Fibroblast of lung (primary cell): Measurements from ENCODE around the gene PSD2. TPM values are rescaled to one million over a fixed set of nuclear protein-coding genes. Genes with fewer than 3 reads are reported as not detected.

Experiments used
- DNase-seq, 2 donors: peaks; one replicate each; pipeline versions ENCODE4 v3.0.0 to v3.0.0-alpha.2; 2010; ENCODE audit warnings: low read depth in 2 of 2
- H2AFZ ChIP-seq: 2 replicates; pipeline ENCODE4 v1.5.1; 2012; ENCODE audit warnings: low read length, control low read depth, inconsistent platforms
- H3K27ac ChIP-seq: 2 replicates; pipeline ENCODE4 v1.5.1; 2011; ENCODE audit warnings: low read length, control low read depth; ENCODE audit not compliant: insufficient read depth
- H3K27me3 ChIP-seq: 2 replicates; pipeline ENCODE4 v1.5.1; 2011; ENCODE audit warnings: mild to moderate bottlenecking, low read length; ENCODE audit not compliant: control insufficient read depth, insufficient read depth
- H3K36me3 ChIP-seq: 2 replicates; pipeline ENCODE4 v1.5.1; 2011; ENCODE audit warnings: low read length; ENCODE audit not compliant: control insufficient read depth, insufficient read depth
- H3K4me1 ChIP-seq: 2 replicates; pipeline ENCODE4 v1.5.1; 2011; ENCODE audit warnings: low read length; ENCODE audit not compliant: control insufficient read depth, insufficient read depth; ENCODE audit errors: extremely low read depth
- H3K4me2 ChIP-seq: 2 replicates; pipeline ENCODE4 v1.5.1; 2011; ENCODE audit warnings: low read length, control low read depth; ENCODE audit not compliant: insufficient read depth; ENCODE audit errors: extremely low read depth
- H3K4me3 ChIP-seq, 4 experiments: fragments of 200-600 bp in 1 of 4; sonication (generic) in 1 of 4; replicated peaks in 1 of 4; 2 replicates each; pipeline ENCODE4 v1.5.1; 2011 to 2016; ENCODE audit warnings: low read length in 4 of 4, low read depth in 3 of 4, mild to moderate bottlenecking in 3 of 4, control low read depth in 2 of 4, inconsistent platforms in 1 of 4, mixed read lengths in 1 of 4; ENCODE audit not compliant: insufficient read depth in 1 of 4; ENCODE audit errors: control extremely low read depth in 1 of 4
- H3K79me2 ChIP-seq: 2 replicates; pipeline ENCODE4 v1.5.1; 2012; ENCODE audit warnings: mild to moderate bottlenecking, low read length, inconsistent platforms; ENCODE audit not compliant: control insufficient read depth, insufficient read depth
- H3K9ac ChIP-seq: 2 replicates; pipeline ENCODE4 v1.5.1; 2011; ENCODE audit warnings: mild to moderate bottlenecking, low read length, control low read depth; ENCODE audit not compliant: insufficient read depth
- H3K9me3 ChIP-seq: 2 replicates; pipeline ENCODE4 v1.5.1; 2012; ENCODE audit warnings: low read depth, low read length; ENCODE audit not compliant: control insufficient read depth, insufficient read depth
- H4K20me1 ChIP-seq: 2 replicates; pipeline ENCODE4 v1.5.1; 2011; ENCODE audit warnings: low read length; ENCODE audit not compliant: control insufficient read depth, insufficient read depth; ENCODE audit errors: extremely low read depth
- CTCF ChIP-seq, 2 donors: IDR thresholded peaks in 1 of 2; conservative IDR thresholded peaks in 1 of 2; 1 replicate in 1 of 2; 2 replicates in 1 of 2; pipeline ENCODE4 v1.5.1; 2011 to 2012; ENCODE audit warnings: low read length in 2 of 2, control low read depth in 1 of 2, inconsistent platforms in 1 of 2, low read depth in 1 of 2, mild to moderate bottlenecking in 1 of 2
- EZH2 ChIP-seq: IDR thresholded peaks from 2 replicates; pipeline ENCODE4 v1.5.1; 2012; ENCODE audit warnings: low read length, control low read depth, mild to moderate bottlenecking; ENCODE audit errors: missing control alignments
- polyA plus RNA-seq, 2 donors: library from polyadenylated mRNA; depleted of rRNA in 1 of 2; stranded (reverse) in 1 of 2; unstranded in 1 of 2; fragments of >200 nt; gene quantifications; 2 replicates each; pipeline ENCODE4 v1.2.1, GENCODE V29; 2011 to 2012; ENCODE audit warnings: missing spikeins in 1 of 2
- total RNA-seq: library from RNA; depleted of rRNA; stranded (reverse); fragments of >200 nt; gene quantifications from 2 replicates; pipeline ENCODE4 v1.2.1, GENCODE V29; 2014

The PSD2 gene
- total and polyA plus RNA-seq, 2 donors (not counting 1 experiment from before 2014, with no cell fraction given): 0.05 to 0.17 TPM

- no peaks in the 10 kb centered on the region for H3K79me2 ChIP-seq
- no peak for DNase-seq
- H3K4me2 ChIP-seq: no peak overlapping the region
- no peak overlapping the region for H2AFZ ChIP-seq
- no peaks in the 10 kb centered on the region for H4K20me1 ChIP-seq
- H3K9me3 ChIP-seq: no peaks in the 10 kb centered on the region
- H3K4me1 ChIP-seq: no peaks in the 10 kb centered on the region
- no peak overlapping the region for H3K27ac ChIP-seq
- no peak overlapping the region for H3K4me3 ChIP-seq
- TF ChIP-seq CTCF (conservative IDR thresholded peaks at IDR 0.05 in 1 of 2, IDR thresholded peaks at IDR 0.05 in 1 of 2; ENCODE audit: low read depth in 1 of 2, low read length in 2 of 2) (no peak), EZH2 (no peak)
- no peak overlapping the region for H3K9ac ChIP-seq
- H3K36me3 ChIP-seq: no peaks in the 10 kb centered on the region
- peaks cover 20% of the 10 kb centered on the region for H3K27me3 ChIP-seq
Measured at GRCh38 chr5:139772089-139772791, 23.4 kb upstream of the PSD2 start.

- H3K4me1 ChIP-seq: no peaks in the 10 kb centered on the region
- H3K79me2 ChIP-seq: no peaks in the 10 kb centered on the region
- H2AFZ ChIP-seq: no peak overlapping the region
- H3K27ac ChIP-seq: no peak overlapping the region
- DNase-seq: no peak
- H3K36me3 ChIP-seq: no peaks in the 10 kb centered on the region
- H3K27me3 ChIP-seq: peaks cover 23% of the 10 kb centered on the region
- no peak overlapping the region for H3K4me3 ChIP-seq
- H3K9me3 ChIP-seq: no peaks in the 10 kb centered on the region
- TF ChIP-seq EZH2 (no peak), CTCF (conservative IDR thresholded peaks at IDR 0.05 in 1 of 2, IDR thresholded peaks at IDR 0.05 in 1 of 2; ENCODE audit: low read depth in 1 of 2, low read length in 2 of 2) (no peak)
- H3K9ac ChIP-seq: no peak overlapping the region
- no peak overlapping the region for H3K4me2 ChIP-seq
- H4K20me1 ChIP-seq: no peaks in the 10 kb centered on the region
Measured at GRCh38 chr5:139772927-139773690, 22.5 kb upstream of the PSD2 start.

- H3K79me2 ChIP-seq: no peaks in the 10 kb centered on the region
- no peaks in the 10 kb centered on the region for H3K36me3 ChIP-seq
- H3K27ac ChIP-seq: no peak overlapping the region
- no peak overlapping the region for H2AFZ ChIP-seq
- TF ChIP-seq CTCF (conservative IDR thresholded peaks at IDR 0.05 in 1 of 2, IDR thresholded peaks at IDR 0.05 in 1 of 2; ENCODE audit: low read depth in 1 of 2, low read length in 2 of 2) (peak; percentile 67 to 81), EZH2 (no peak)
- peaks cover 24% of the 10 kb centered on the region for H3K27me3 ChIP-seq
- H3K9me3 ChIP-seq: no peaks in the 10 kb centered on the region
- H3K9ac ChIP-seq: no peak overlapping the region
- no peaks in the 10 kb centered on the region for H3K4me1 ChIP-seq
- no peak overlapping the region for H3K4me3 ChIP-seq
- DNase-seq: peak; percentile 57
- no peaks in the 10 kb centered on the region for H4K20me1 ChIP-seq
- H3K4me2 ChIP-seq: peak overlapping the region; percentile 35
Measured at GRCh38 chr5:139774980-139775661, 20.5 kb upstream of the PSD2 start.
